GM21529 (cell line): ENCODE data around the gene ECHDC1.
"Not testable (repeated sequence)": the region's sequence is repeated elsewhere in the genome, so short reads cannot be mapped to it uniquely, and the experiment has no call there.

Experiments used
- ATAC-seq: cut with Tn5 transposase; IDR thresholded peaks from one replicate; pipeline ENCODE4 v1.9.1; 2021; ENCODE audit not compliant: unreplicated experiment

Gene ECHDC1

DNA sequence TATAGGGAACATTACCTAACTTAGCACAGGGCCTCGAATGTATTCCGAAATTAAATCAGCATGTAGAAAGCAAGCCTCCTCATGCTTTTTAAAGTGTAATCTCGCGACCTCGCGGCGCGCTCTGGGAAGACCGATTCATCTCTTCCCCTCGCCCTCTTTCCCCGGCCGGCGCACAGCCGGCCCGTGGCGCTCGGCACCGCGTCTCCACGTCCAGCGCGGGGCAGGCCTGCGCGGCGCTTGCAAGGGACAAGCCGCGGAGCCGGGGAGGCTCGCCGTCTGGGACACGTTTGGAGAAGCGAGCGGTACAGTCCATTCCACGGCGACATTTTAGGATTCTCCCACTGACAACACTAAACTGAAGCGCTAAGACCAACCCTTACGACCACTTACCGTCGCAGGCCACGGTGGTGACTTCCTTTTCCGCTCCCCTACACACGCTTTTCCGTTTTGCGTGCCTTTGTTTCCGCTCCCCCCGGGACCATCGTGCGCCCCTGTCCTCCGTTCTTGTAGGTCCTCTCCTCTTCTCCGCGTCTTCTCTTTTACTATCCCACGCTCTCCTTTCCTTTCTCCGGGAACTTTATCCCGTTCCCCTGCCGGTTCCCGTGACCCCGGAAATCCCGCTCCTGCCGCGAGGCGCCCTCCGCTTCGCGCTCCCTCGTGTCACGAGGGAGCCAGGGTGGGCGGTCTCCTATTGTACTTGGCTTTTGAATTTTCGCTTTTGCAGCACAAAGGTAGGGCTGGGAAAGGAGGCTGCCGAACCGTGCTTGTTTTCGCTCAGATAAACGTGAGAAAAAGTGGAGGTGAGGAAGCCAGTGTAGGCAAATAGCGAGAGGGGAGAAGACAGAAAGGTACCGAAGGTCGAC, at the start of gene ECHDC1:
Gene ECHDC1, minus strand, starts transcription at position 664 of the 863 bp plus-strand sequence. CDS start 12,581 bp downstream, outside the sequence.
- ATAC-seq: peak; percentile 67

- no peak for ATAC-seq
Observed at GRCh38 chr6:127392301-127392700, 48.9 kb upstream of the ECHDC1 start.

GRCh38 chr6:127391094-127391953, 47.9 kb upstream of the ECHDC1 start:
- no peak for ATAC-seq

DNA sequence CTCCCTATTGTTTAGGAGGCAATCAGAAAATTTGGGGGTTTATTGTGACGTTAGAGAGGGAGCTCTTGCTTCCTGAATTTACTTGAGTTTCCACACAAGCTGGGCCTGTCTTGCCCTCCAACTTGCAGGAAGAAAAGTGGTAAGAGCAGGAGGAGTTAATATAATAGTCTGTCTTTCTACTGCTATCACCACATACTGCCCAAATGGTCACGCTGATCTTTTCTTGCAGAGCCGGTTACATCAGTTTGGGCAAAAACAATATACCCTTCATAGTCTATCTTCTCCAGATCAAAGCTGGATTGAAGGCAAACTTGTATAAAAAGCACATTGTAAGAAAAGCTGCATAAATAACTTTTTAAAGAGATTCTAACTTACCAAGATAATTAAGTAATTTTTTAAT, 46.3 kb upstream of the ECHDC1 start:
- ATAC-seq: no peak

- no peak for ATAC-seq
Observed at GRCh38 chr6:127385668-127386430, 42.4 kb upstream of the ECHDC1 start.

DNA sequence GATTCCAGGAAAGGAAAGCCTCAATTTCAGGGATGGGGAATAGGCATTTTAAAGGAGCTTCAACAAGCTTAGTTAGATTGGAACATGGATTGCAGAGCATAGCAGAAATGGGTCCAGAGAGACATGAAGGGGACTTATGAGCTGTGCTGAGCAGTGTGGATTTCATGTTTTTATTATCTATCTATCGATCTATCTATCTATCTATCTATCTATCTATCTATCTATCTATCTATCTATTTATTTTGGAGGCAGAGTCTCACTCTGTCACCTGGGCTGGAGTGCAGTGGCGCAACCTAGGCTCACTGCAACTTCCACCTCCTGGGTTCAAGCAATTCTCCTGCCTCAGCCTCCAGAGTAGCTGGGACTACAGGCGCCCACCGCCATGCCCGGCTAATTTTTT, 41.4 kb upstream of the ECHDC1 start:
- ATAC-seq: not testable (repeated sequence)

GRCh38 chr6:127383988-127384387, 40.6 kb upstream of the ECHDC1 start:
- ATAC-seq: no peak

DNA sequence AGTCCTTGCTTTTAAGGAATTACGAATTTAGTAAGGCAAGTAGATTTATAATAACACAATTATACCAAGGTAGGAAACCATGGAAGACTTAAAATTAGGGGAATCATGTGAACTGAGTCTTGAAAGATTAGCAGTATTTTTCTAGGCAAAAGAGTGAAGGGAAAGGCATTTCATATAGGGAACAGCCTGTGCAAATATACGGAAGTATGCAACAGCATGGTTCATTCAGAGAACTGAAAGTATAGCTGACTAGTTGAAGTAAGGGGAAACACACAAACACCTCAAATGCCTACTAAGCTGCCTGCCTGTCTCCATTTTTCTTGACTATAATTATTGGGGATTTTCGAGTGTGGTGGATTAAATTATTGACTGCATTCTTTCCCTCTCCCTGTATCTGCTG, 39.0 kb upstream of the ECHDC1 start:
- no peak for ATAC-seq

DNA sequence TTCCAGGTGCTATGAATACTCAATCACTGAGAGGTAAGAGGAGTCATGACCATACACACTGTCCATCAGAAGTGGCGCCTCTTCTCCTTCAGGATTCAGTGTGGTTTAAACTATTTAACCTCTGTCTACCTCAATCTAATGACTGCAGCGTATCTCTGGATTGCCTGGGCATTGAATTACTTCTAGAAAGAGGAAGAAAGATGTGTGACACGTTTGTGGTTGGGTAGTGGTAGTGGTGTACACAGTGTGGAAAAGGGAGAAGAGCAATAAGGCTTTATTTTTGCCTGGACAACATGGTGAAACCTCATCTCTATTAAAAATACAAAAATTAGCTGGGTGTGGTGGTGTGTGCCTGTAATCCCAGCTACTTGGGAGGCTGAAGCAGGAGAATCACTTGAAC, 38.0 kb upstream of the ECHDC1 start:
- ATAC-seq: no peak

- no peak for ATAC-seq
Observed at GRCh38 chr6:127376685-127377084, 33.3 kb upstream of the ECHDC1 start.

DNA sequence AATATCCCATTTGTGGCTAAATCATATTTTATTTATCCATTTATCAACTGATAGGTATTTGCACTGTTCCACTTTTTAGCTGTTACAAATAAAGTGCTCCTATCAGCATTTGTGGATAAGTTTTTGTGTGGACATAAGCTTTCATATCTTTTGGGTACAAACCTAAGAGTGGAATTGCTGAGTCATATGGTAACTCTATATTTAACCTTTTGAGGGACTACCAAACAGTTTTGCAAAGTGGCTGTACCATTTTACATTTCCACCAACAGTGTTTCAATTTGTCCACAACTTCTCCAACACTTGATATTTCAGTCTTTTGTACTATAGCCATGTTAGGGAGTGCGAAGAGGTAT, 23.6 kb upstream of the ECHDC1 start:
- no peak for ATAC-seq

DNA sequence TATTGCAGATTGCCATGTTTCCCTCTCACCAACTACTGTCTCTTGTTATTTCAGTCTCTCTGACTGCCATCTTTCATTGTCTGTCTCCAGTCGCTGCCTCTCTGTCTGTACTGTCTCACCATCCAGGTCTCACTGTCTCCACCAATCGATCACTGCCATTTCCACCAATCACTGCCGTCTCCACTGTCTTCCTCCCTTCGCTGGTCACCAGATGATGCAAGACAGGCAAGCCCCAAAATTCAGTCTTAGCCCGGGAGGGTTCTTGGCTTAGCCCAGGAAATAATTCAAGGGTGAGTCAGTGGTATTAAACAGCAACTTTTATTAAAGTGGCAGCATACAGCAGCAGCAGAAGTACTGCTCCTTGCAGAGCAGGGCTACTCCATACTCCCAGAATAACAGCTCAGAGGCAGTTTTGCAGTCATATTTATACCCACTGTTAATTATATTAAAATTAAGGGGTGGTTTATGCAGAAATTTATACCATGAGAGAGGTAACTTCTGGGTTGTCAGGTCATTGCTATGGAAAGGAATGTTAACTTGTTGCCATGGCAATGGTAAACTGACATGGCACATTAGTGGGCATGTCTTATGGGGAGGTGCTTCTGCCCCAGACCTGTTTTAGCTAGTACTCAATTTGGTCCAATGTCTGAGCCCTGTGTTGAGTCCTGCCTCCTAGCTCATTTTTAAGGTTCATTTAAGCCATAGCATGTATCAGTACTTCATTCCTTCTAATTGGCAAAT, 23.0 kb upstream of the ECHDC1 start:
- no peak for ATAC-seq

GRCh38 chr6:127365874-127366273, 22.5 kb upstream of the ECHDC1 start:
- no peak for ATAC-seq

- ATAC-seq: no peak
Observed at GRCh38 chr6:127352524-127352923, 9.1 kb upstream of the ECHDC1 start.

GRCh38 chr6:127349980-127350379, 6.6 kb upstream of the ECHDC1 start:
- ATAC-seq: no peak

GRCh38 chr6:127348028-127348661, 4.7 kb upstream of the ECHDC1 start:
- no peak for ATAC-seq

DNA sequence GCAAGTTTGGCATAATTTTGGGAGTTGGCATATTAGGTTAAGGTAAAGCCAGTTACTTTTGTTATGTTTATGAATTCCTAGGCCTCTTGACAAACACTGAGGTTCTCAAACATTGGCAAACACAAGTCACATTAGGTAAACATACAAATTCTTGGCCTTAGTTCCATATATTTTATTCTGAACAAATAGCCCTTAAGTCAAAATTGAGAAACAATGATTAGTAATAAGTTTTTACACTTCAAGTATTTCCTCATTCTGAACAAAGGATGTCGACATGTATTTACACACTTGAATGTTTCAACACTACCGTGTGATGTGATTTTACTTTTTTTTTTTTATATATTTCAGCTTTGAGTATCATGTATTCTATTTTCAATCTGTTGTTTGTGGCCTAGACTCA, 3.8 kb upstream of the ECHDC1 start:
- ATAC-seq: no peak

DNA sequence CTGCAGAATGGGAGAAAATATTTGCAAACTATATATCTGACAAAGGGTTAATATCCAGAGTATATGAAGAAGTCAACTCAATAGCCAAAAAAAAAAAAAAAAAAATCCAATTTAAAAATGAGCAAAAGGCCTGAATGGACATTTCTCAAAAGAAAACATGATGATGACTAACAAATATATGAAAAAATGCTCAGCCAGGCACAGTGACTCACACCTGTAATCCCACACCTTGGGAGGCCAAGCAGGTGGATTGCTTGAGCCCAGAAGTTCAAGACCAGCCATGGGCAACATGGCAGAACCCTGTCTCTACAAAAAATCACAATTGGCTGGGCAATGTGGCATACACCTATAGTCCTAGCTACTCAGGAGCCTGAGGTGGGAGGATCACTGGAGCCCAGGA, 2.1 kb upstream of the ECHDC1 start:
- ATAC-seq: no peak

DNA sequence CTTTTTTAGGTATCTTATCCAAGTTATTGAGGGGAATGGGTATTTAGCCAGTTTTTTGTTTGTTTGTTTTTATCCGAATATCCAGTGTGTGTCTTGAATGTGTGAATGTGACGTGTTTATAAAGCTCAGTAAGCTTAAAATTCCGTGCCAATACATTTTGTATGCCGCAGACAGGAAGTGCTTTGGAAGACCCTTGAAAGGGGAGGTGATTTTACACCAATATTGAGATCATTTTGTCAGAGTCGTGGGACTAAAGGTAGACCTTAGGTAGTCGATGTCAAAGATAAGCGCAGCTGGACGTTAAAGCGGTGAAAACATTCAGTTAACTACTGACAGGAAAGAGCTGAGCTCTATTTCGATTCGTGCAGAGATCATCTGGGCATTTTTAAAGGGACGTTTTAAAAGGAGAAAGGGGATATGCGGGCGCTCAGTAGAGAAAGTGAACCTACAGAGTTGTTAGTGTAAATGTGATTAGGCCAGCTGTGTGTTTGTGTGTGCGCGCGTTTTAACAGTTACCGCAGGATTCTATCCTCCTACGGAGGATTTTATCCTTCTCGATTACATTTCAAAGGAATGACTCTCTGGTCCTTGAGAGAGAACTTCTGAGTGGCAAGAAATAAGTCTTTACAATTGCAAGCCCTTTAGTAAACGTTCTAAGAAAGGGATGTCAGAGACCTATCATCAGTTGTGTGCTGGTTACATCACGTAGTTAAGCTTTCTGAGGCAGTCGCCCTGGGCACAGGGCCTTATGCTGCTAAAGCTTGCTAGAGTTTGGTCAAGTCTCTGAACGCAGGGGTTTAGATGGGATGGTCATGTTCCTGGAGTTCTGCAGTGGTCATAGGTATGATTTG, 625 bp upstream of the ECHDC1 start:
- ATAC-seq: no peak
